Omental fat pad (tissue), 4 donors: ENCODE data around the gene MAU2. TPM values are rescaled to one million over a fixed set of nuclear protein-coding genes. Genes with fewer than 3 reads are reported as not detected.

Experiments used
- ATAC-seq: fragments of 150-250 bp; one replicate; pipeline ENCODE4 v1.9.1; 2016; ENCODE audit warnings: mild to moderate bottlenecking, moderate library complexity; ENCODE audit not compliant: low FRiP score
- DNase-seq: peaks from one replicate; pipeline ENCODE4 v3.0.0-alpha.2; 2019; ENCODE audit warnings: low spot score
- CTCF ChIP-seq, 3 donors: fragments of 450-650 bp; IDR thresholded peaks; one replicate each; pipeline ENCODE4 v1.5.1; 2016 to 2017; ENCODE audit warnings: antibody characterized with exemption in 3 of 3, mild to moderate bottlenecking in 3 of 3, moderate library complexity in 2 of 3
- total RNA-seq, 4 donors: library from RNA; depleted of rRNA; stranded (reverse); fragments of >200 nt; gene quantifications; one replicate each; pipeline ENCODE4 v1.1.0, GENCODE V29; 2016

MAU2 gene
- 10 to 100 TPM; 27.6 to 78.5 (median 44.3) TPM for total RNA-seq

- no peak for TF ChIP-seq CTCF (IDR thresholded peaks at IDR 0.05)
These were observed at the start of gene MAU2, which contains the start of gene SUGP1 for GRCh38 chr19:19320361-19321140. MAU2 (plus strand) TSS chr19:19320829; CDS start chr19:19320860, 31 bp downstream. SUGP1 (minus strand) TSS chr19:19320509; CDS start chr19:19320496, 13 bp downstream.

GRCh38 chr19:19271828-19272599, 48.6 kb upstream of the MAU2 start:
- ATAC-seq = no peak
- no peak for TF ChIP-seq CTCF (IDR thresholded peaks at IDR 0.05)

More at GRCh38 chr19:19320361-19321140, at the start of gene MAU2, which contains the start of gene SUGP1:
- ATAC-seq (peak; percentile 92), DNase-seq (peak; percentile 75)

GRCh38 chr19:19274146-19274545, 46.5 kb upstream of the MAU2 start:
- DNase-seq = no peak
- TF ChIP-seq CTCF (IDR thresholded peaks at IDR 0.05) = no peak

More at GRCh38 chr19:19271828-19272599, 48.6 kb upstream of the MAU2 start:
- no peak for DNase-seq

GRCh38 chr19:19274716-19275565, 45.7 kb upstream of the MAU2 start:
- TF ChIP-seq CTCF (IDR thresholded peaks at IDR 0.05) = no peak
- ATAC-seq = no peak
- no peak for DNase-seq

More at GRCh38 chr19:19274146-19274545, 46.5 kb upstream of the MAU2 start:
- ATAC-seq = no peak

GRCh38 chr19:19276386-19276785, 44.2 kb upstream of the MAU2 start:
- no peak for ATAC-seq
- TF ChIP-seq CTCF (IDR thresholded peaks at IDR 0.05) = no peak

GRCh38 chr19:19276851-19277250, 43.8 kb upstream of the MAU2 start:
- DNase-seq (no peak), ATAC-seq (no peak)
- TF ChIP-seq CTCF (IDR thresholded peaks at IDR 0.05) = no peak

More at GRCh38 chr19:19276386-19276785, 44.2 kb upstream of the MAU2 start:
- no peak for DNase-seq
